MM.1S (cell line): ENCODE data around the gene MRPL45.

Experiments used
- DNase-seq: peaks from one replicate; pipeline ENCODE4 v3.0.0-alpha.2; 2015
- H2AFZ ChIP-seq: fragments of 300-600 bp; sonication (generic); 2 replicates; pipeline ENCODE4 v1.6.0; 2016; ENCODE audit warnings: antibody characterized with exemption, low read length
- H3F3A ChIP-seq: fragments of 300-600 bp; sonication (generic); 2 replicates; pipeline ENCODE4 v1.6.1; 2016; ENCODE audit warnings: mild to moderate bottlenecking, antibody characterized with exemption, low read length, moderate library complexity, mixed read lengths; ENCODE audit not compliant: insufficient read depth
- H3K27ac ChIP-seq: fragments of 300-600 bp; sonication (generic); 2 replicates; pipeline ENCODE4 v1.5.1; 2016; ENCODE audit warnings: mild to moderate bottlenecking, low read length
- H3K27me3 ChIP-seq: fragments of 300-600 bp; sonication (generic); replicated peaks from 2 replicates; pipeline ENCODE4 v1.6.0; 2016; ENCODE audit warnings: low read length; ENCODE audit not compliant: insufficient read depth
- H3K36me3 ChIP-seq: fragments of 300-600 bp; sonication (generic); replicated peaks from 2 replicates; pipeline ENCODE4 v1.6.1; 2016; ENCODE audit warnings: mild to moderate bottlenecking, low read length, mixed read lengths; ENCODE audit not compliant: insufficient read depth
- H3K4me1 ChIP-seq: fragments of 300-600 bp; sonication (generic); 2 replicates; pipeline ENCODE4 v1.6.1; 2016; ENCODE audit warnings: low read length, mixed read lengths
- H3K4me2 ChIP-seq: fragments of 300-600 bp; sonication (generic); 2 replicates; pipeline ENCODE4 v1.6.0; 2016; ENCODE audit warnings: low read depth, low read length
- H3K4me3 ChIP-seq: fragments of 300-600 bp; sonication (generic); 2 replicates; pipeline ENCODE4 v1.5.1; 2016; ENCODE audit warnings: low read length, mixed read lengths
- H3K79me2 ChIP-seq: fragments of 300-600 bp; sonication (generic); 2 replicates; pipeline ENCODE4 v1.6.1; 2016; ENCODE audit warnings: mixed run types, low read length, mixed read lengths
- H3K9ac ChIP-seq: fragments of 300-600 bp; sonication (generic); 2 replicates; pipeline ENCODE4 v1.6.1; 2016; ENCODE audit warnings: low read length, mixed read lengths
- H3K9me2 ChIP-seq: fragments of 300-600 bp; sonication (generic); replicated peaks from 2 replicates; pipeline ENCODE4 v1.6.1; 2016; ENCODE audit warnings: mild to moderate bottlenecking, low read length, mixed read lengths; ENCODE audit not compliant: insufficient read depth
- H3K9me3 ChIP-seq: fragments of 300-600 bp; sonication (generic); replicated peaks from 2 replicates; pipeline ENCODE4 v1.6.1; 2016; ENCODE audit warnings: mild to moderate bottlenecking, low read length, mixed read lengths; ENCODE audit not compliant: insufficient read depth
- H4K20me1 ChIP-seq: fragments of 300-600 bp; sonication (generic); 2 replicates; pipeline ENCODE4 v1.6.1; 2016; ENCODE audit warnings: mild to moderate bottlenecking, low read length, moderate library complexity, mixed read lengths; ENCODE audit not compliant: insufficient read depth
- CTCF ChIP-seq: fragments of 300-600 bp; sonication (generic); IDR thresholded peaks from 2 replicates; pipeline ENCODE4 v1.5.1; 2016; ENCODE audit warnings: antibody characterized with exemption, low read length, mixed read lengths
- EZH2 ChIP-seq: fragments of 300-600 bp; sonication (generic); optimal IDR thresholded peaks from 2 replicates; pipeline ENCODE3; 2017; ENCODE audit warnings: low read depth, mild to moderate bottlenecking, antibody characterized with exemption, low read length, mixed read lengths
- EZH2phosphoT487 ChIP-seq: fragments of 300-600 bp; sonication (generic); IDR thresholded peaks from 2 replicates; pipeline ENCODE4 v1.6.1; 2018; ENCODE audit warnings: antibody characterized with exemption, low read length

Gene MRPL45

GRCh38 chr17:38329808-38330730 is 33.1 kb downstream of the MRPL45 start:
- Histone ChIP-seq H3K9me3 (no peaks in the 10 kb centered on the region), H2AFZ (no peak overlapping the region), H3K4me3 (no peak overlapping the region), H3K4me1 (no peaks in the 10 kb centered on the region), H3K27ac (no peak overlapping the region), H3K4me2 (no peak overlapping the region), H3K9me2 (no peaks in the 10 kb centered on the region), H3K27me3 (no peaks in the 10 kb centered on the region), H3F3A (no peaks in the 10 kb centered on the region), H3K36me3 (no peaks in the 10 kb centered on the region), H3K79me2 (no peaks in the 10 kb centered on the region), H3K9ac (no peak overlapping the region), H4K20me1 (no peaks in the 10 kb centered on the region)
- no peak for TF ChIP-seq EZH2phosphoT487
- no peak for DNase-seq

- H3K9me2 ChIP-seq = no peaks in the 10 kb centered on the region
Measured at GRCh38 chr17:38330941-38331411, 34.0 kb downstream of the MRPL45 start.

DNA sequence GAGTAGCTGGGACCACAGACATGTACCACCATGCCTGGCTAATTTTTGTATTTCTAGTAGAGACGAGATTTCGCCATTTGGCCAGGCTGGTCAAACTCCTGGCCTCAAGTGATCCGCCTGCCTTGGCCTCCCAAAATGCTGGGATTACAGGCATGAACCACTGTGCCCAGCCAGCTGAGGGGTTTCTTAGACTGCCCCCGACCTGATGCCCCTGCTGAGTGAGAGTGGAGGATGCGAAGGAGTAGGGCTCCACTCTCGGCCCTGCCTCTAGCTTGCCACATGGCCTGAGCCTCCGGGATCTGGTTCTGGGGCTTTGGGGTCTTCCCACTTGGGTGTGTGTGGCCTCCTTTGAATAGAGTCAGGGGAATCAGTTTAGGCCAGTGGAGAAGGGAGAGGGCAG is 35.8 kb downstream of the MRPL45 start:
- Histone ChIP-seq H3K4me1 (no peaks in the 10 kb centered on the region), H3K27me3 (no peaks in the 10 kb centered on the region), H3K27ac (no peak overlapping the region), H3K79me2 (no peaks in the 10 kb centered on the region), H4K20me1 (no peaks in the 10 kb centered on the region), H3K9me3 (no peaks in the 10 kb centered on the region), H3F3A (no peaks in the 10 kb centered on the region), H3K9me2 (no peaks in the 10 kb centered on the region), H3K4me3 (no peak overlapping the region), H2AFZ (no peak overlapping the region), H3K36me3 (no peaks in the 10 kb centered on the region), H3K4me2 (no peak overlapping the region), H3K9ac (no peak overlapping the region)
- no peak for TF ChIP-seq EZH2
- no peak for TF ChIP-seq EZH2phosphoT487
- no peak for TF ChIP-seq CTCF
- DNase-seq = no peak

More at GRCh38 chr17:38330941-38331411, 34.0 kb downstream of the MRPL45 start:
- H3K4me3 ChIP-seq = no peak overlapping the region
- no peaks in the 10 kb centered on the region for H3K27me3 ChIP-seq
- H3K79me2 ChIP-seq = no peaks in the 10 kb centered on the region
- H3K9ac ChIP-seq = no peak overlapping the region
- H4K20me1 ChIP-seq = no peaks in the 10 kb centered on the region
- no peak overlapping the region for H3K4me2 ChIP-seq
- H3K4me1 ChIP-seq = no peaks in the 10 kb centered on the region
- no peak for DNase-seq
- no peak overlapping the region for H2AFZ ChIP-seq
- H3F3A ChIP-seq = no peaks in the 10 kb centered on the region
- H3K27ac ChIP-seq = no peak overlapping the region
- H3K36me3 ChIP-seq = no peaks in the 10 kb centered on the region
- no peaks in the 10 kb centered on the region for H3K9me3 ChIP-seq
- TF ChIP-seq CTCF (no peak), EZH2phosphoT487 (no peak), EZH2 (no peak)
